PC-3 (cell line): ENCODE measurements around the gene MYH9. TPM values are rescaled to one million over a fixed set of nuclear protein-coding genes. Genes with fewer than 3 reads are reported as not detected.

Source experiments
- ATAC-seq: fragments of 200-7000 bp; cut with Tn5 transposase; 2 replicates; pipeline ENCODE4 v1.9.1; 2020; ENCODE audit warnings: mild to moderate bottlenecking, moderate library complexity
- BruUV-seq: library from RNA; stranded (reverse); fragments of 400-500 nt; replicated peaks from 2 replicates; lab custom pipeline; 2021; lab: Mats Ljungman, UMichigan
- CTCF ChIA-PET: fragments of 300-600 bp; sonication (Branson Sonifier 250); formaldehyde crosslinking; loops from one replicate; lab custom pipeline; 2022; ENCODE audit warnings: antibody characterized with exemption; lab: Charles Lee
- POLR2A ChIA-PET: fragments of 300-600 bp; sonication (Branson Sonifier 250); formaldehyde crosslinking; loops from one replicate; lab custom pipeline; 2022; ENCODE audit warnings: antibody characterized with exemption; ENCODE audit not compliant: unreplicated experiment; lab: Charles Lee
- DNase-seq: peaks from one replicate; pipeline ENCODE4 v3.0.0-alpha.2; 2015
- H2AFZ ChIP-seq: fragments of 300-600 bp; sonication (generic); 2 replicates; pipeline ENCODE4 v1.6.0; 2016; ENCODE audit warnings: antibody characterized with exemption, low read length
- H3F3A ChIP-seq: fragments of 300-600 bp; sonication (generic); one replicate; pipeline ENCODE4 v1.6.0; 2017; ENCODE audit warnings: antibody characterized with exemption, low read length, control low read depth, mild to moderate bottlenecking; ENCODE audit not compliant: unreplicated experiment
- H3K27ac ChIP-seq: fragments of 300-600 bp; sonication (generic); 2 replicates; pipeline ENCODE4 v1.5.1; 2016; ENCODE audit warnings: mild to moderate bottlenecking, low read length
- H3K27me3 ChIP-seq: fragments of 300-600 bp; sonication (generic); 2 replicates; pipeline ENCODE4 v1.6.1; 2016; ENCODE audit warnings: low read length, mixed read lengths
- H3K36me3 ChIP-seq: fragments of 300-600 bp; sonication (generic); 2 replicates; pipeline ENCODE4 v1.6.1; 2016; ENCODE audit warnings: low read depth, mixed run types, low read length, mixed read lengths
- H3K4me1 ChIP-seq: fragments of 300-600 bp; sonication (generic); 2 replicates; pipeline ENCODE4 v1.5.1; 2016; ENCODE audit warnings: low read length; ENCODE audit not compliant: insufficient read depth
- H3K4me2 ChIP-seq: fragments of 300-600 bp; sonication (generic); 2 replicates; pipeline ENCODE4 v1.6.0; 2016; ENCODE audit warnings: low read length
- H3K4me3 ChIP-seq: fragments of 300-600 bp; sonication (generic); 2 replicates; pipeline ENCODE4 v1.5.1; 2016; ENCODE audit warnings: mild to moderate bottlenecking, low read length, mixed read lengths
- H3K79me2 ChIP-seq: fragments of 300-600 bp; sonication (generic); 2 replicates; pipeline ENCODE4 v1.6.1; 2017; ENCODE audit warnings: low read length, mixed read lengths
- H3K9ac ChIP-seq: fragments of 300-600 bp; sonication (generic); 2 replicates; pipeline ENCODE4 v1.6.0; 2016; ENCODE audit warnings: mild to moderate bottlenecking, low read length
- H3K9me2 ChIP-seq: fragments of 300-600 bp; sonication (generic); replicated peaks from 2 replicates; pipeline ENCODE4 v1.6.1; 2016; ENCODE audit warnings: mixed run types, low read length, mixed read lengths
- H3K9me3 ChIP-seq: fragments of 300-600 bp; sonication (generic); 2 replicates; pipeline ENCODE4 v1.6.1; 2016; ENCODE audit warnings: low read length, mixed read lengths
- H4K20me1 ChIP-seq: fragments of 300-600 bp; sonication (generic); 2 replicates; pipeline ENCODE4 v1.6.1; 2016; ENCODE audit warnings: low read length, mixed read lengths
- EZH2 ChIP-seq: fragments of 300-600 bp; sonication (generic); IDR thresholded peaks from one replicate; pipeline ENCODE4 v1.6.1; 2017; ENCODE audit warnings: antibody characterized with exemption, mild to moderate bottlenecking, low read length; ENCODE audit not compliant: unreplicated experiment
- EZH2phosphoT487 ChIP-seq: fragments of 300-600 bp; sonication (generic); IDR thresholded peaks from 2 replicates; pipeline ENCODE4 v1.6.1; 2018; ENCODE audit warnings: mild to moderate bottlenecking, antibody characterized with exemption, low read length, borderline replicate concordance
- intact Hi-C: fragments of 100-400 bp; cut with micrococcal nuclease; formaldehyde crosslinking; loops from 2 replicates; pipeline ENCODE4 v1.9.0; 2023
- total RNA-seq: library from RNA; depleted of rRNA; stranded (reverse); fragments of >200 nt; gene quantifications from 2 replicates; pipeline ENCODE4 v1.2.3, GENCODE V29; 2014
- TF ChIP-seq, protein P1 (sequence below): fragments of 300-600 bp; sonication (generic); conservative IDR thresholded peaks from 2 replicates; pipeline ENCODE4 v1.5.1; 2017; ENCODE audit warnings: antibody characterized with exemption, low read depth, mild to moderate bottlenecking, low read length

MYH9 gene
- total RNA-seq, 1 experiment from 2014 or later: 357 TPM

DNA sequence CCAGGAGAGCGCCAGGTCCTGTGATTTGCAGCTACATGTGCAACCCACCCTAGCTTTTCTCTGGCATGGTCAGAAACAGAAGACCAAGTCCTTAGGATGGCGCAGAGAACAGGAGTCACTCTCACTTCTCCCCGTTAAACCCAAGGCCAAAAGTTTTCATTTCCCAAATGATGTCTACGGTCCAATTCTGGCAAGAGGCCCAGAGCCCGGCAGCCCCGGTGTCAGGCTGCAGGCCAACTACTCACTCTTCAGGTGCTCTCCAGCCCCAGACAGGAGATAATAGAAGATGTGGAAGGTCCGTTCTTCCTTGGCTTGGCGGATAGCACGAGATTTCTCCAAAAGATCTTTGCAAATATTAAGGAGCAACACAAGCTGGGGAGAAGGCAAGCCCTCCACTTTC is 67.2 kb downstream of the MYH9 start:
- TF ChIP-seq EZH2 (no peak), EZH2phosphoT487 (no peak)
- TF ChIP-seq, protein P1, sequence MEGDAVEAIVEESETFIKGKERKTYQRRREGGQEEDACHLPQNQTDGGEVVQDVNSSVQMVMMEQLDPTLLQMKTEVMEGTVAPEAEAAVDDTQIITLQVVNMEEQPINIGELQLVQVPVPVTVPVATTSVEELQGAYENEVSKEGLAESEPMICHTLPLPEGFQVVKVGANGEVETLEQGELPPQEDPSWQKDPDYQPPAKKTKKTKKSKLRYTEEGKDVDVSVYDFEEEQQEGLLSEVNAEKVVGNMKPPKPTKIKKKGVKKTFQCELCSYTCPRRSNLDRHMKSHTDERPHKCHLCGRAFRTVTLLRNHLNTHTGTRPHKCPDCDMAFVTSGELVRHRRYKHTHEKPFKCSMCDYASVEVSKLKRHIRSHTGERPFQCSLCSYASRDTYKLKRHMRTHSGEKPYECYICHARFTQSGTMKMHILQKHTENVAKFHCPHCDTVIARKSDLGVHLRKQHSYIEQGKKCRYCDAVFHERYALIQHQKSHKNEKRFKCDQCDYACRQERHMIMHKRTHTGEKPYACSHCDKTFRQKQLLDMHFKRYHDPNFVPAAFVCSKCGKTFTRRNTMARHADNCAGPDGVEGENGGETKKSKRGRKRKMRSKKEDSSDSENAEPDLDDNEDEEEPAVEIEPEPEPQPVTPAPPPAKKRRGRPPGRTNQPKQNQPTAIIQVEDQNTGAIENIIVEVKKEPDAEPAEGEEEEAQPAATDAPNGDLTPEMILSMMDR: no peak
- intact Hi-C loops: no loop called here
- Histone ChIP-seq H3K4me3 (no peak overlapping the region), H4K20me1 (no peaks in the 10 kb centered on the region), H3K4me1 (no peaks in the 10 kb centered on the region), H3K9me2 (no peaks in the 10 kb centered on the region), H3K9me3 (no peaks in the 10 kb centered on the region), H3K27ac (no peak overlapping the region), H3K27me3 (no peaks in the 10 kb centered on the region), H3K9ac (no peak overlapping the region), H2AFZ (no peak overlapping the region), H3F3A (peaks cover 4% of the 10 kb centered on the region), H3K36me3 (peaks cover 78% of the 10 kb centered on the region), H3K4me2 (no peak overlapping the region), H3K79me2 (peaks cover 31% of the 10 kb centered on the region)
- ATAC-seq (no peak), DNase-seq (no peak)
- POLR2A ChIA-PET: no interaction called here
- no TSS peak for BruUV-seq
- CTCF ChIA-PET: no interaction called here

DNA sequence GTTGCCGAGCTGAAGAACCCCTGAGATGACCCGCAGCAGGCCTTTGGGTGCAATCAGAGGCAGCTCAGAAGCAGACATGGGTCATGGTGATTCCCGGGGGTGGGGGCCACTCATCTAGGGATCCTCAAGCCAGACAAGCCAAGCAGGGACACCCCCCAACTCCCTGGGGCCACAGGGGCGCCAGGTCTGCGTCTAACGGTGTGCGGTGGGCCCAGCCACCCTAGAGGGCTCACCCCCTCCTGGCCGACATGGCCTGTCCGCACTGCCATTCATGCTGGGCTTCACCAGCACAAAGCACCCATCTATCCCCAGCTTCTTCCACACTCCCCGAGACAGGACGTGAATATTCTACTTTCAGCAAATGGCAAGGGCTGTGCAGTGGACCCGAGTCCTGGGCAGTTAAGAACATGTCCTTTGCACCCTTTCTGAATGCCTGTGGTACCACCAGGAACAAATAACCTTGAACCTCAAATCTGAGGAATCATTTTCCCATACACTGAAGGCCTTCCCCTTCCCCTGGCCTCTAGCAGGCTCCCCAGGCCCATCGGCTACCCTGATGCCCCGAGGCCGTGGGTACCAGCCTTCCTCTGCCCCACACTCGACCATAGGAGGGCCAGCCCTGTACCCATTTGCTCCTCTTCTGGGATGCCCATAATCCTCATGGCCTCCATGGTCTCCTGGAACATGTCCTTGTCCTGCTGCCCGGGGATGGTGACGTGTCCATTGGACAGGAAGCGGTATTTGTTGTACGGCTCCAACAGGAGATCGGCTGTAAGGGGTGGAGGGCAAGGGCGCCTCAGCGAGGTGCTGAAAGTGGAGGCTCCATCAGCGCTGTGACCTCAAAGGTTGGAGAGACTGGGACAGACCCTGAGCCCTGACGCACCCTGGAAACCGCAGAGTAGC is 67.9 kb downstream of the MYH9 start:
- Histone ChIP-seq H3K4me2 (no peak overlapping the region), H3K9ac (no peak overlapping the region), H3K9me2 (no peaks in the 10 kb centered on the region), H3K4me1 (no peaks in the 10 kb centered on the region), H3K36me3 (peaks cover 77% of the 10 kb centered on the region), H3K9me3 (no peaks in the 10 kb centered on the region), H3K27ac (no peak overlapping the region), H3K79me2 (peaks cover 24% of the 10 kb centered on the region), H2AFZ (no peak overlapping the region), H3K27me3 (no peaks in the 10 kb centered on the region), H3K4me3 (no peak overlapping the region), H4K20me1 (no peaks in the 10 kb centered on the region), H3F3A (peaks cover 2% of the 10 kb centered on the region)
- ATAC-seq: no peak
- no TSS peak for BruUV-seq
- intact Hi-C loops: no loop called here
- TF ChIP-seq, protein P1: no peak
- TF ChIP-seq EZH2 (no peak), EZH2phosphoT487 (no peak)
- DNase-seq: no peak
- ChIA-PET POLR2A (no interaction called here), CTCF (no interaction called here)

DNA sequence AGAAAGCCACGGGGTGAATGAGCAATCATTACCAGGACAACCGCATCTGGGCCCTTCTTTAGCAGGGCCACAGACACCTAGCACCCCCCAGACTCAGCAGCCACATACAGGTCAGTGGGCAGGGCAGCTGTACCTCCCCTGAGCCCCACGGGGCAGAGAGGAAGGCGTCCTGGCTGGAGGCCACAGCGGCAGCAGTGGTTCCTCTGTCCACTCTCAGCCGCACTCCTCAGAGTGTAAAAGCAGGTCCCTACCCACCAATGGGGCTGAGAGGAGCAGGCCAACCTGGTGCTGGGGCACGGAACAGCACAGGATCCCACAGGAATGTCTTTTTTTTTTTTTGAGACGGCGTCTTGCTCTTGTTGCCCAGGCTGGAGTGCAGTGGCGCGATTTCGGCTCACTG is 69.3 kb downstream of the MYH9 start:
- ChIA-PET CTCF (no interaction called here), POLR2A (no interaction called here)
- DNase-seq (no peak), ATAC-seq (no peak)
- Histone ChIP-seq H3F3A (no peaks in the 10 kb centered on the region), H2AFZ (no peak overlapping the region), H3K79me2 (peaks cover 17% of the 10 kb centered on the region), H3K9ac (no peak overlapping the region), H3K27ac (no peak overlapping the region), H3K36me3 (peaks cover 74% of the 10 kb centered on the region), H3K4me2 (no peak overlapping the region), H3K9me2 (no peaks in the 10 kb centered on the region), H4K20me1 (no peaks in the 10 kb centered on the region), H3K4me3 (no peak overlapping the region), H3K27me3 (no peaks in the 10 kb centered on the region), H3K9me3 (no peaks in the 10 kb centered on the region), H3K4me1 (no peaks in the 10 kb centered on the region)
- TF ChIP-seq EZH2phosphoT487 (no peak), EZH2 (no peak)
- TF ChIP-seq, protein P1: no peak
- BruUV-seq: no TSS peak
- intact Hi-C loops: no loop called here
